ENCODE data around the gene NBAS.

DNA sequence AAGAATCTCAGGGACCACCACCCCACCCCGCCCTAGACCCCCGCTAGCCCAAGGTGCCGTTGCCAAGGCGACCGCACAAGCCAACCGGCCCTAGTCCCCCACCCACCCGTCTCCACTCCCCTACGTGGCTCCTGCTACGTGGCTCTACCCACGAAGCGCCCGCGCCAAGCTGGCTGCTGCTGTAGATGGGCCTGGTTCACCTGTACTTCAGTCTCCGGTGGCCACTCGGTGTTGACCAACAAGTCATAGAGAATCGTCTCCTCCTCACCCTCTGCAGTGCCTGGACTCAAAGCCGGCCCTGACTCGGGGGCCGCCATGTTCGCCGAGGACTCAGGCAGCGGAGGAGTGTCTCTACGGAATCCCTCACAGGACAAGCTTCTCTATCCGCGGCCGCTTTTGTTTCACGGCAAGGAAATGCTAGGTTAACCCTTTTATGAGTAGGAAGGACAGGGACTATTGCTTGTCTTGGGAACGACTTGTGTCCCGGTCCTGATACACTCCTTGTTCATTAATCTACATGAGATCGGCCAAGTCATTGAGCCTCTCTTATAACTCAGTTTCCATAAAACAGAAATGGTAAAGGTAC is at the start of gene NBAS:
- TF ChIP-seq, protein P1, sequence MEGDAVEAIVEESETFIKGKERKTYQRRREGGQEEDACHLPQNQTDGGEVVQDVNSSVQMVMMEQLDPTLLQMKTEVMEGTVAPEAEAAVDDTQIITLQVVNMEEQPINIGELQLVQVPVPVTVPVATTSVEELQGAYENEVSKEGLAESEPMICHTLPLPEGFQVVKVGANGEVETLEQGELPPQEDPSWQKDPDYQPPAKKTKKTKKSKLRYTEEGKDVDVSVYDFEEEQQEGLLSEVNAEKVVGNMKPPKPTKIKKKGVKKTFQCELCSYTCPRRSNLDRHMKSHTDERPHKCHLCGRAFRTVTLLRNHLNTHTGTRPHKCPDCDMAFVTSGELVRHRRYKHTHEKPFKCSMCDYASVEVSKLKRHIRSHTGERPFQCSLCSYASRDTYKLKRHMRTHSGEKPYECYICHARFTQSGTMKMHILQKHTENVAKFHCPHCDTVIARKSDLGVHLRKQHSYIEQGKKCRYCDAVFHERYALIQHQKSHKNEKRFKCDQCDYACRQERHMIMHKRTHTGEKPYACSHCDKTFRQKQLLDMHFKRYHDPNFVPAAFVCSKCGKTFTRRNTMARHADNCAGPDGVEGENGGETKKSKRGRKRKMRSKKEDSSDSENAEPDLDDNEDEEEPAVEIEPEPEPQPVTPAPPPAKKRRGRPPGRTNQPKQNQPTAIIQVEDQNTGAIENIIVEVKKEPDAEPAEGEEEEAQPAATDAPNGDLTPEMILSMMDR (optimal IDR thresholded peaks at IDR 0.05 in 1 of 3, IDR thresholded peaks at IDR 0.05 in 1 of 3, conservative IDR thresholded peaks at IDR 0.05 in 1 of 3; ENCODE audit: extremely low read depth in 1 of 3, insufficient read depth in 2 of 3, low read length in 3 of 3) = no peak
- no peak for TF ChIP-seq EZH2 (IDR thresholded peaks at IDR 0.05; ENCODE audit: low read length)

All from keratinocyte (primary cell).